HepG2 (cell line): ENCODE results near the gene ZNF425. TPM values are rescaled to one million over a fixed set of nuclear protein-coding genes. Genes with fewer than 3 reads are reported as not detected.
A peak's percentile ranks its signal among the peaks of the same experiment; 100 is the strongest.

Source experiments
- DR1 ChIP-seq: sonication (generic); formaldehyde crosslinking; IDR thresholded peaks from 2 replicates; pipeline ENCODE4 v1.8.0; 2021; ENCODE audit warnings: mild to moderate bottlenecking, missing genetic modification reagents, inconsistent platforms
- DZIP1 ChIP-seq: sonication (generic); formaldehyde crosslinking; IDR thresholded peaks from 2 replicates; pipeline ENCODE4 v1.5.0; 2020; ENCODE audit warnings: mild to moderate bottlenecking, missing genetic modification reagents
- GPBP1L1 ChIP-seq: sonication (generic); formaldehyde crosslinking; IDR thresholded peaks from 2 replicates; pipeline ENCODE4 v1.5.0; 2020; ENCODE audit warnings: mild to moderate bottlenecking, missing genetic modification reagents
- IRF2 ChIP-seq: IDR thresholded peaks from 2 replicates; pipeline ENCODE4 v1.6.1; 2018; ENCODE audit warnings: missing genetic modification reagents, missing compliant biosample characterization
- KIAA2018 ChIP-seq: sonication (generic); formaldehyde crosslinking; IDR thresholded peaks from 2 replicates; pipeline ENCODE4 v1.5.0; 2020; ENCODE audit warnings: mild to moderate bottlenecking, missing genetic modification reagents, borderline replicate concordance
- POLR2A ChIP-seq, 2 experiments: IDR thresholded peaks; 2 replicates each; pipeline ENCODE4 v1.6.1; 2011; ENCODE audit warnings: low read depth in 2 of 2, low read length in 2 of 2, mild to moderate bottlenecking in 1 of 2, moderate library complexity in 1 of 2; ENCODE audit not compliant: insufficient read depth in 1 of 2
- RXRA ChIP-seq: sonication (generic); formaldehyde crosslinking; IDR thresholded peaks from 2 replicates; pipeline ENCODE4 v1.5.1; 2020; ENCODE audit warnings: missing genetic modification reagents
- SOX5 ChIP-seq: IDR thresholded peaks from 2 replicates; pipeline ENCODE4 v1.6.1; 2016; ENCODE audit warnings: borderline replicate concordance
- SPEN ChIP-seq: sonication (generic); formaldehyde crosslinking; IDR thresholded peaks from 2 replicates; pipeline ENCODE4 v1.5.1; 2020; ENCODE audit warnings: low read depth, mild to moderate bottlenecking, missing genetic modification reagents
- ZC3H13 ChIP-seq: sonication (generic); formaldehyde crosslinking; IDR thresholded peaks from 2 replicates; pipeline ENCODE4 v1.8.1; 2023; ENCODE audit warnings: mild to moderate bottlenecking, missing genetic modification reagents, moderate library complexity
- ZFP36 ChIP-seq: fragments of 150-350 bp; IDR thresholded peaks from 2 replicates; pipeline ENCODE4 v1.6.1; 2018; ENCODE audit warnings: borderline replicate concordance, low read length, low read depth; ENCODE audit not compliant: partially characterized antibody
- ZNF18 ChIP-seq: sonication (generic); formaldehyde crosslinking; IDR thresholded peaks from 2 replicates; pipeline ENCODE4 v1.8.0; 2022; ENCODE audit warnings: mild to moderate bottlenecking, missing genetic modification reagents; ENCODE audit not compliant: insufficient replicate concordance
- ZNF382 ChIP-seq: sonication (generic); formaldehyde crosslinking; IDR thresholded peaks from 2 replicates; pipeline ENCODE4 v1.5.0; 2020; ENCODE audit warnings: missing genetic modification reagents, mild to moderate bottlenecking, borderline replicate concordance
- ZNF773 ChIP-seq: sonication (generic); formaldehyde crosslinking; IDR thresholded peaks from 2 replicates; pipeline ENCODE4 v1.4.0; 2020; ENCODE audit warnings: missing genetic modification reagents, borderline replicate concordance
- polyA plus RNA-seq, 8 experiments: library from polyadenylated mRNA; depleted of rRNA in 3 of 8; stranded (reverse) in 7 of 8; unstranded in 1 of 8; fragments of >200 nt; fragmentation: Illumina TruSeq in 4 of 8; extraction: Trizol in 4 of 8; gene quantifications; 2 replicates each; pipeline versions ENCODE4 v1.2.1 to v1.2.3, GENCODE V29; 2011 to 2016; ENCODE audit warnings: low read depth in 4 of 8, missing spikeins in 1 of 8, mixed read lengths in 1 of 8; ENCODE audit not compliant: insufficient read depth in 1 of 8
- total RNA-seq, 5 experiments: library from RNA; depleted of rRNA; stranded (reverse); fragments of >200 nt; fragmentation: Illumina TruSeq; extraction: Trizol; gene quantifications; 2 replicates each; pipeline ENCODE4 v1.2.3, GENCODE V29; 2016; ENCODE audit warnings: low read depth in 1 of 5

ZNF425 gene
- total and polyA plus RNA-seq, 2 of the 13 experiments (the other 11 are each of a cell fraction or from before 2014, with no cell fraction given): 0.51 to 1.1 TPM

GRCh38 chr7:149125863-149126661 lies at the start of gene ZNF425 (continued):
- TF ChIP-seq ZNF382 (no peak), POLR2A (IDR thresholded peaks at IDR 0.05; ENCODE audit: insufficient read depth in 1 of 2, low read depth in 2 of 2, low read length in 2 of 2) (peak; percentile 96 to 97), GPBP1L1 (CRISPR knock-in tag) (no peak), RXRA (CRISPR knock-in tag) (peak; percentile 71), ZNF18 (peak; percentile 85), ZC3H13 (CRISPR knock-in tag) (peak; percentile 68; the same call in 1 of the 2 replicates), DR1 (CRISPR knock-in tag) (no peak; the same call in none of the 2 replicates), DZIP1 (peak; percentile 64; the same call in 1 of the 2 replicates), ZNF773 (CRISPR knock-in tag) (peak; percentile 92), KIAA2018 (no peak), ZFP36 (no peak), IRF2 (CRISPR knock-in tag) (peak; percentile 78), SOX5 (CRISPR knock-in tag) (peak; percentile 32; the same call in 1 of the 2 replicates), SPEN (CRISPR knock-in tag) (peak; percentile 96)
